ENCODE results near the gene CEP128. TPM values are rescaled to one million over a fixed set of nuclear protein-coding genes. Genes with fewer than 3 reads are reported as not detected.

The CEP128 gene
- total RNA-seq, 2 experiments from 2014 or later = 19.4 to 22.8 TPM

- CTCF ChIA-PET = no interaction called here
- Mint-ChIP-seq H3K27me3 (no peaks in the 10 kb centered on the region), H3K9me3 (peaks cover 26% of the 10 kb centered on the region), H3K27ac (no peak overlapping the region), H3K4me3 (no peak overlapping the region), H3K36me3 (peaks cover 48% of the 10 kb centered on the region), H3K4me1 (ENCODE audit: low read depth) (no peaks in the 10 kb centered on the region)
- intact Hi-C loops (cut with micrococcal nuclease) = no loop called here
- DNase-seq = no peak
- POLR2A ChIA-PET = no interaction called here
These were observed 73.3 kb downstream of the CEP128 start for GRCh38 chr14:80868260-80868659.

DNA sequence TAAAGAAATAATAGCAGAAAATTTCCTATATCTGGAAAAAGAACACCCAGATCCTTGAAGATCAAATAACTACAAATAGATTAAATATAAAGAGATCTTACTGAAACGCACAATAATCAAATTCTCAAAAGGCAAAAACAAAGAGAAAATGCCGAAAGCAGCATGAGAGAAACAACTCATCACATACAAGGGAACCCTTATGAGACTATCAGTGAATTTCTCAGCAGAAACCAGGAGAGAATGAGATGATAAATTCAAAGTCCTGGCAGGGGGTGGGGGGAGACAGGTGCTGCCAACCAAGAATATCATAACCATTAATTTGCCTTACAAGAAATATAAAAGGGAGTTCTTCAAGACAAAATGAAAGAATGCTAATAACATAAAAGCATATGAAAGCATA is 73.7 kb downstream of the CEP128 start:
- ChIA-PET POLR2A (no interaction called here), CTCF (no interaction called here)
- intact Hi-C loops (cut with micrococcal nuclease) = no loop called here
- Mint-ChIP-seq H3K4me3 (no peak overlapping the region), H3K36me3 (peaks cover 46% of the 10 kb centered on the region), H3K9me3 (peaks cover 26% of the 10 kb centered on the region), H3K27ac (no peak overlapping the region), H3K4me1 (ENCODE audit: low read depth) (no peaks in the 10 kb centered on the region), H3K27me3 (no peaks in the 10 kb centered on the region)
- DNase-seq = no peak

GRCh38 chr14:80867091-80867490 is 74.4 kb downstream of the CEP128 start:
- Mint-ChIP-seq H3K27me3 (no peaks in the 10 kb centered on the region), H3K4me3 (no peak overlapping the region), H3K9me3 (peaks cover 26% of the 10 kb centered on the region), H3K36me3 (peaks cover 46% of the 10 kb centered on the region), H3K4me1 (ENCODE audit: low read depth) (no peaks in the 10 kb centered on the region), H3K27ac (no peak overlapping the region)
- intact Hi-C loops (cut with micrococcal nuclease) = no loop called here
- DNase-seq = no peak
- ChIA-PET POLR2A (no interaction called here), CTCF (no interaction called here)

DNA sequence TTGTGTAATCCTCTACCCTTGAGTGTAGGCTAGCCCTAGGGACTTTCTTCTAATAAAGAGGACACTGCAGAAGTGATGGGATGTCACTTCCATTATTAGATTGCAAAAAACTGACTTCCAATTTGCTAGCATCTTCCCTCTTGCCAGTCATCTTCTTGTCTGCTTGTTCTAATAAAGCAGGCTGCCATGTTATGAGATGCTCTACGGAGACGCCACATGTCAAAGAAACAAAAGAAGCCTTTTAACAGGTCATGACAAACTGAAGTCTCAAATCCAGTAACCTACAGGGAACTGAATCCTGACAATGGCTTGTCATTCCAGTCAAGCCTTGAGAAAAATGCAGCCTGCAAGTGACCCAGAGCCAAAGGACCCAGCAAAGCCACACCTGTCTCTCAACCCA is 76.0 kb downstream of the CEP128 start:
- POLR2A ChIA-PET = no interaction called here
- intact Hi-C loops (cut with micrococcal nuclease) = no loop called here

DNA sequence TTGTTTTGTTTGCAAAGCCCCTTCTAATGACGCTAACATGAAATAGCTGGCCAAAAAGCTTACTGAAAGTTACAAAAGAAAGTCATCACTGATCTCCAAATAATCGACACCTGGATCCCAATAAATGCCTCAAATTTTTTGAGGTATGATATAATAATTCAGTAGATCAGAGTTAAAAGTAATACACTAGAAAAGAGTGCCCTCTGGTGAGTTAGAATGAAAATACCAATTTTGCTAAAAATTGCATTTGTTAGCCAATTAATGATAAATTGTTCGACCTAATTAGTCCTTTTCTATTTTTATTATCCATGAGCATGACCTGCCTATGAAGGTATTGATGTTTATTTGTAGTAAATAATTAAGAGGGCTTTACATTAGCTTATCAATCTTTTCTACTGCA is 78.6 kb downstream of the CEP128 start:
- H3K4me3 Mint-ChIP-seq = no peak overlapping the region
- no peak for DNase-seq
- no peaks in the 10 kb centered on the region for H3K27me3 Mint-ChIP-seq
- no peak overlapping the region for H3K27ac Mint-ChIP-seq
- H3K4me1 Mint-ChIP-seq (ENCODE audit: low read depth) = no peaks in the 10 kb centered on the region
- H3K36me3 Mint-ChIP-seq = peaks cover 15% of the 10 kb centered on the region
- peaks cover 7% of the 10 kb centered on the region for H3K9me3 Mint-ChIP-seq
- intact Hi-C loops (cut with micrococcal nuclease) = no loop called here
- POLR2A ChIA-PET = no interaction called here
- CTCF ChIA-PET = interaction anchor here (1.5 to 2.0 kb wide), 2 partner anchors 67 to 124 kb away, joined by 4 to 6 read pairs; no protein-coding TSS in a partner anchor

More for the DNA sequence above, 76.0 kb downstream of the CEP128 start:
- Mint-ChIP-seq H3K27me3 (no peaks in the 10 kb centered on the region), H3K4me1 (ENCODE audit: low read depth) (no peaks in the 10 kb centered on the region), H3K36me3 (peaks cover 35% of the 10 kb centered on the region), H3K4me3 (no peak overlapping the region), H3K27ac (no peak overlapping the region), H3K9me3 (peaks cover 26% of the 10 kb centered on the region)
- CTCF ChIA-PET = no interaction called here
- no peak for DNase-seq

GRCh38 chr14:80862541-80862940 is 79.0 kb downstream of the CEP128 start:
- Mint-ChIP-seq H3K4me3 (no peak overlapping the region), H3K9me3 (peaks cover 3% of the 10 kb centered on the region), H3K27me3 (no peaks in the 10 kb centered on the region), H3K36me3 (peaks cover 13% of the 10 kb centered on the region), H3K4me1 (ENCODE audit: low read depth) (no peaks in the 10 kb centered on the region), H3K27ac (no peak overlapping the region)
- intact Hi-C loops (cut with micrococcal nuclease) = no loop called here
- ChIA-PET POLR2A (no interaction called here), CTCF (interaction anchor here (1.5 to 2.0 kb wide), 2 partner anchors 68 to 125 kb away, joined by 4 to 6 read pairs; no protein-coding TSS in a partner anchor)
- DNase-seq = no peak

DNA sequence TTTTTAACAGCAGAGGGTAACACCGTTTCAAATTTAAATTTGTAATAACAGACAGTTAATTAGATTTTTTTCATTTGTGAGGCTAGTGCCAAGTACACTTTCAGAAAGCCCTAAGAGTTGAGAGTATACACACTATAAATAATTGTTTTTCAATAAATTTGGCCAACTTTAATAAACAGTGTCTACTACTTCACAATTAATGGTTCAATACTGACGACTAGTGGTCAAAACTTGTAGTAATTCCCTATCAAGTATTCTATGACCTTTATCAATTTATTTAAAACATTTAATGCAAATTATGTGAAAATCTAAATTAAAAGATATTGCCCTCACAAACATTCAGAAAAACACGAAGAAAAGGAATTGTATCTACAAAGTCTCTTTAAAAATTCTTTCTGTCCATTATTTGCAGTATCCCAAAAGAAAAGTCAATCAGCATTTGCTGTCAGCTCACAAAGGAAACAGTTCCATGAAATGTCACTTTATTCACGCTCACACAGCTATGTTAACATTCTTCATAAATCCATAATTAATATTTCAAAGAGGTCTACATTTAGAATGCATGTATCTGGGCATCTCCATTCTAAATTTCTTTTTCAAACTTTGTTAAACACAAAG is 91.2 kb downstream of the CEP128 start:
- no peaks in the 10 kb centered on the region for H3K4me1 Mint-ChIP-seq (ENCODE audit: low read depth)
- ChIA-PET CTCF (interaction anchor here (0.7 to 1.8 kb wide), 6 partner anchors 80 to 1200 kb away, joined by 3 to 6 read pairs (median 4); no protein-coding TSS in a partner anchor), POLR2A (no interaction called here)
- no peak overlapping the region for H3K27ac Mint-ChIP-seq
- no peak overlapping the region for H3K4me3 Mint-ChIP-seq
- no peaks in the 10 kb centered on the region for H3K27me3 Mint-ChIP-seq
- intact Hi-C loops (cut with micrococcal nuclease) = loop anchor here (2.0 to 10.0 kb wide), 2 partner anchors 636 to 1892 kb away; partner anchors contain the start of gene DIO2
- H3K9me3 Mint-ChIP-seq = no peaks in the 10 kb centered on the region
- no peak for DNase-seq
- H3K36me3 Mint-ChIP-seq = no peaks in the 10 kb centered on the region

- Mint-ChIP-seq H3K36me3 (no peaks in the 10 kb centered on the region), H3K4me3 (no peak overlapping the region), H3K27me3 (no peaks in the 10 kb centered on the region), H3K4me1 (ENCODE audit: low read depth) (no peaks in the 10 kb centered on the region), H3K27ac (no peak overlapping the region), H3K9me3 (no peaks in the 10 kb centered on the region)
- intact Hi-C loops (cut with micrococcal nuclease) = no loop called here
- CTCF ChIA-PET = no interaction called here
- POLR2A ChIA-PET = no interaction called here
- no peak for DNase-seq
These were observed 94.5 kb downstream of the CEP128 start for GRCh38 chr14:80847070-80847469.

DNA sequence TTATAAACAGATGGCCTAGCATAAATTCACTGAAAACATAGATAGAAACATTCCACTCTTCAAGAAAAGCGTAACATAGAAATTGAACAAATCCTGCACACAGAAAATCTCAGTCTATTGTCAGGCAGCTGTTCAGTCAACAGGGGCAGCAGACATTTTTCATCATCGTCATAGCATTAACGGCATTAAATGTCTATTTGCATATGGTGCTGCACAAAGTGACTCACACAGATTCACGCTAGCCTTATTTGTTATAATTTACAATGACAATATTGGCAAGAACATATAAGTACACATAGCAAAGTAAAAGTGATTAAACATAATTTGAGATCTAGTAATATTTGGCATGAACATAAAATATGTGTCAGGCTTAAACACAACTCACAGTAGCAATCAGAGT is 95.7 kb downstream of the CEP128 start:
- intact Hi-C loops (cut with micrococcal nuclease) = no loop called here
- Mint-ChIP-seq H3K27ac (no peak overlapping the region), H3K4me3 (no peak overlapping the region), H3K9me3 (no peaks in the 10 kb centered on the region), H3K27me3 (no peaks in the 10 kb centered on the region), H3K4me1 (ENCODE audit: low read depth) (no peaks in the 10 kb centered on the region), H3K36me3 (no peaks in the 10 kb centered on the region)
- CTCF ChIA-PET = no interaction called here
- no peak for DNase-seq
- POLR2A ChIA-PET = no interaction called here

DNA sequence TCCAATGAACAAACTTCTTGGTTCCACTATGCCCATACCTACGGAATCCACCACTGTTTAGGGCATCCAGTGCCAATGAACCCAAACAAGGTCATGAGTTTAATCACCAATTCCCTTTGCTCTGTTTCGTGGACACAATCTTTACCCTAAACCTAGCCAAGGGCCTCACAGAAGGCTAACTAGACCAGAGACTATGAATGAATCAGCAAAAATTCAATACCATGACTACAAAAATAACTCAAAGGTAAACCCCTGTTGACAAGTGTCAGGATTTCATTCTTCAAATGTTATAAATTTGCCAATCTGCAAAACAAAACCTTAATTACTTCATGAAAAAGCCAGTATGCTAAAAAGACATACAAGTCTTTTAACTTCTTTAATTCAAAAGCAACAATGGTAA is 96.7 kb downstream of the CEP128 start:
- no peak for DNase-seq
- intact Hi-C loops (cut with micrococcal nuclease) = no loop called here
- H3K4me1 Mint-ChIP-seq (ENCODE audit: low read depth) = no peaks in the 10 kb centered on the region
- no peak overlapping the region for H3K4me3 Mint-ChIP-seq
- no peaks in the 10 kb centered on the region for H3K27me3 Mint-ChIP-seq
- H3K27ac Mint-ChIP-seq = no peak overlapping the region
- POLR2A ChIA-PET = no interaction called here
- H3K9me3 Mint-ChIP-seq = no peaks in the 10 kb centered on the region
- H3K36me3 Mint-ChIP-seq = peaks cover 1% of the 10 kb centered on the region
- CTCF ChIA-PET = no interaction called here

- peaks cover 9% of the 10 kb centered on the region for H3K36me3 Mint-ChIP-seq
- DNase-seq = no peak
- no peaks in the 10 kb centered on the region for H3K9me3 Mint-ChIP-seq
- ChIA-PET POLR2A (no interaction called here), CTCF (no interaction called here)
- no peak overlapping the region for H3K27ac Mint-ChIP-seq
- H3K4me3 Mint-ChIP-seq = no peak overlapping the region
- intact Hi-C loops (cut with micrococcal nuclease) = no loop called here
- no peaks in the 10 kb centered on the region for H3K27me3 Mint-ChIP-seq
- no peaks in the 10 kb centered on the region for H3K4me1 Mint-ChIP-seq (ENCODE audit: low read depth)
These were observed 101.8 kb downstream of the CEP128 start for GRCh38 chr14:80839743-80840142.

DNA sequence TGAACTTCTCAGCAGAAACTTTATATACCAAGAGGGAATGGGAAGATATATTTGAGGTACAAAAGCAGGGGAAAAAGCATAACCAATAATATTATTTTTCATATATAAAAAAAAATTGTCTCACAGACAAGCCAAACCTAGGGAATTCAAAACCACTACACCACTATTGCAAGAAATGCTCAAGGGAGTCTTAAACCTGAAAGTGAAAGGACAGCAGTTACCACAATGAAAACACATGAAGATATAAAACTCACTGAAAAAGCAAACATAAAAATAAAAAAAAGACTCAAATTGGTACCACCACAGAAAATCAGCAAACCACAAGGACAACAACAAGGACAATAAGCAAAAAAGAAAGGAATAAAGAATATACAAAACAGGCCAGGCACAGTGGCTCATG is 131.9 kb downstream of the CEP128 start:
- Mint-ChIP-seq H3K27me3 (no peaks in the 10 kb centered on the region), H3K9me3 (peaks cover 35% of the 10 kb centered on the region), H3K4me3 (no peak overlapping the region), H3K4me1 (ENCODE audit: low read depth) (no peaks in the 10 kb centered on the region), H3K36me3 (peaks cover 22% of the 10 kb centered on the region), H3K27ac (no peak overlapping the region)
- POLR2A ChIA-PET = no interaction called here
- CTCF ChIA-PET = no interaction called here
- DNase-seq = no peak
- intact Hi-C loops (cut with micrococcal nuclease) = no loop called here

DNA sequence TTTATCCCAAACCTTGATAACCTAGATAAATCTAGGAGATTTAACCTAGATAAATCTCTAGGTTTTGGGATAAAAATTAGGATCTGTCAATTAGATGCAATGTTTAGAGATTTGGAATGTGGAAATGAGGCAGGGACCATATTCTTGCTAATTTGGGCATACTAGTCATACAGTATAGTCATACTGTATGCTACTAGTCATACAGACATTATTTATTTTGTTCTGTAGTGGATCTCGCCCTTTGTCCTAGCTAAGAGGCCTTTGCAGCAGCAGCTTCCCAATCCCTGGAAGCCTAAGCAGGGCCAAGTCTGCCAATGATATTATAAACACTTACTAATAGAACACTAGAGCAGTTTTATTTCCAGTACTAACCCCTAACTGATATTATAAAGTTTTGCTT is 136.4 kb downstream of the CEP128 start:
- no peak overlapping the region for H3K4me3 Mint-ChIP-seq
- ChIA-PET POLR2A (no interaction called here), CTCF (no interaction called here)
- no peaks in the 10 kb centered on the region for H3K4me1 Mint-ChIP-seq (ENCODE audit: low read depth)
- DNase-seq = no peak
- no peak overlapping the region for H3K27ac Mint-ChIP-seq
- H3K9me3 Mint-ChIP-seq = peaks cover 25% of the 10 kb centered on the region
- intact Hi-C loops (cut with micrococcal nuclease) = no loop called here
- no peaks in the 10 kb centered on the region for H3K27me3 Mint-ChIP-seq
- peaks cover 30% of the 10 kb centered on the region for H3K36me3 Mint-ChIP-seq
